ENCODE measurements around the gene SYNCRIP. TPM values are rescaled to one million over a fixed set of nuclear protein-coding genes. Genes with fewer than 3 reads are reported as not detected.

Gene SYNCRIP
- total and polyA plus RNA-seq, 2 of the 13 experiments (the other 11 are each of a cell fraction or from before 2014, with no cell fraction given) = 8.1 to 112 TPM

GRCh38 chr6:85593438-85594196 is 49.1 kb downstream of the SYNCRIP start, which contains the start of gene SNX14 (continued):
- TF ChIP-seq ZNF607 (CRISPR knock-in tag; IDR thresholded peaks at IDR 0.05; ENCODE audit: borderline replicate concordance) (peak; percentile 78), CREB1 (IDR thresholded peaks at IDR 0.05) (peak; percentile 27; the same call in 1 of the 2 replicates), CREB1 (CRISPR knock-in tag; IDR thresholded peaks at IDR 0.05) (peak; percentile 50; the same call in 1 of the 2 replicates), ZNF484 (CRISPR knock-in tag; IDR thresholded peaks at IDR 0.05; ENCODE audit: borderline replicate concordance, low read depth) (0 out of 2 replicates have a peak, but pooled peaks have one; percentile 76), U2AF1 (optimal IDR thresholded peaks at IDR 0.05; ENCODE audit: low read depth, low read length) (no peak), ERF (CRISPR knock-in tag; IDR thresholded peaks at IDR 0.05) (no peak), KLF16 (CRISPR knock-in tag; IDR thresholded peaks at IDR 0.05) (peak in 1 of 2 experiments; percentile 8; a peak in 1 of 4 replicates), HOXA9 (CRISPR knock-in tag; IDR thresholded peaks at IDR 0.05; ENCODE audit: borderline replicate concordance) (peak; percentile 57; the same call in 1 of the 2 replicates), REPIN1 (CRISPR knock-in tag; IDR thresholded peaks at IDR 0.05; ENCODE audit: borderline replicate concordance, low read depth) (peak; percentile 45; the same call in 1 of the 2 replicates), ZNF75D (CRISPR knock-in tag; IDR thresholded peaks at IDR 0.05; ENCODE audit: borderline replicate concordance) (no peak), TCF7L2 (IDR thresholded peaks at IDR 0.05; ENCODE audit: low read depth, low read length) (no peak), RFXAP (CRISPR knock-in tag; IDR thresholded peaks at IDR 0.05; ENCODE audit: borderline replicate concordance) (peak; percentile 43; the same call in 1 of the 2 replicates), FOXA3 (CRISPR knock-in tag; IDR thresholded peaks at IDR 0.05) (no peak), ZNF816 (CRISPR knock-in tag; IDR thresholded peaks at IDR 0.05; ENCODE audit: borderline replicate concordance) (peak; percentile 87; the same call in 1 of the 2 replicates), PAF1 (CRISPR knock-in tag; IDR thresholded peaks at IDR 0.05) (no peak), ZNF781 (CRISPR knock-in tag; IDR thresholded peaks at IDR 0.05; ENCODE audit: borderline replicate concordance, not compliant biosample characterization) (peak; percentile 76), AGO2 (optimal IDR thresholded peaks at IDR 0.05; ENCODE audit: low read depth, low read length) (peak; percentile 92), SMAD9 (CRISPR knock-in tag; IDR thresholded peaks at IDR 0.05) (no peak; the same call in 1 of the 2 replicates), ZNF883 (CRISPR knock-in tag; IDR thresholded peaks at IDR 0.05; ENCODE audit: not compliant biosample characterization) (peak; percentile 52), ZNF263 (CRISPR knock-in tag; IDR thresholded peaks at IDR 0.05) (peak; percentile 100), HOXD1 (CRISPR knock-in tag; IDR thresholded peaks at IDR 0.05) (peak; percentile 46; the same call in 1 of the 2 replicates), ZNF160 (CRISPR knock-in tag; IDR thresholded peaks at IDR 0.05) (peak; percentile 78; the same call in 1 of the 2 replicates), FOXJ3 (CRISPR knock-in tag; IDR thresholded peaks at IDR 0.05; ENCODE audit: borderline replicate concordance) (no peak), ZNF256 (CRISPR knock-in tag; conservative IDR thresholded peaks at IDR 0.05) (no peak; the same call in 1 of the 2 replicates), CBX5 (CRISPR knock-in tag; IDR thresholded peaks at IDR 0.05; ENCODE audit: borderline replicate concordance) (0 out of 2 replicates have a peak, but pooled peaks have one; percentile 59)
- TF ChIP-seq, protein P1, sequence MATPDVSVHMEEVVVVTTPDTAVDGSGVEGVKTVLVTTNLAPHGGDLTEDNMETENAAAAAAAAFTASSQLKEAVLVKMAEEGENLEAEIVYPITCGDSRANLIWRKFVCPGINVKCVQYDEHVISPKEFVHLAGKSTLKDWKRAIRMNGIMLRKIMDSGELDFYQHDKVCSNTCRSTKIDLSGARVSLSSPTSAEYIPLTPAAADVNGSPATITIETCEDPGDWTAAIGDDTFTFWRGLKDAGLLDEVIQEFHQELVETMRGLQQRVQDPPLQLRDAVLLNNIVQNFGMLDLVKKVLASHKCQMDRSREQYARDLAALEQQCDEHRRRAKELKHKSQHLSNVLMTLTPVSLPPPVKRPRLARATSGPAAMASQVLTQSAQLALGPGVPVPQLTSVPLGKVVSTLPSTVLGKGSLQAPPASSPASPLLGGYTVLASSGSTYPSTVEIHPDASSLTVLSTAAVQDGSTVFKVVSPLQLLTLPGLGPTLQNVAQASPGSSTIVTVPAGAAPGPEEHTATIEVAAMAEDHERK (CRISPR knock-in tag; IDR thresholded peaks at IDR 0.05; ENCODE audit: low read depth) = peak; percentile 78; the same call in 1 of the 2 replicates

Measured in HepG2 (cell line).